NCI-H1417 (cell line): ENCODE measurements around the gene CHST11.
A peak's percentile ranks its signal among the peaks of the same experiment; 100 is the strongest.

Experiments
- DNase-seq, 3 experiments: peaks; one replicate each; lab custom pipeline; 2025; lab: John Stamatoyannopoulos, UW

Gene CHST11

DNA sequence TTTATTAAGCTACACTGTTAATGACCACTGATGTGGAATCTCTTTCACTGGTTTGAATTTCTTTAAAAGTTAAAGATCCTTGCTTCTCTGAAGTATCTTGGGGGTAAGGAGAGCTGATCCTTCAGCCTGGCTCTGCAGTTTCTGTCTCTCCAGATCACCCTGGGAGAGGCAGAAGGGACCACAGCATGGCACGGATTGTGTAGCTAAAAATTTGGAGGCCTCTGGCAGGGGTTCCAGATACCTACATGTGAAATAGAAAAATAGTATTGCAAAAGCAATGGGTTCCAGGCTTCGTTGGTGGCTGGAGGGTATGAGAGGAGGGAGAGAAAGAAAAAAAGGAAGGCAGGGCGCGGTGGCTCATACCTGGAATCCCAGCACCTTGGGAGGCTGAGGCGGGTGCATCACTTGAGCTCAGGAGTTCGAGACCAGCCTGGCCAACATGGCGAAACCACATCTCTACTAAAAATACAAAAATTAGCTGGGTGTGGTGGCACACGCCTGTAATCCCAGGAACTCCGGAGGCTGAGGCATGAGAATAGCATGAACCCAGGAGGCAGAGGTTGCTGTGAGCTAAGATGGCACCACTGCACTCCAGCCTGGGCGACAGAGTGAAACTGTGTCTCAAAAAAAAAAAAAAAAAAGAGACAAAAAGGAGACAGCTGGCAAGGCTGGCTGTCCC, 3.4 kb downstream of the CHST11 start:
- no peak for DNase-seq

DNA sequence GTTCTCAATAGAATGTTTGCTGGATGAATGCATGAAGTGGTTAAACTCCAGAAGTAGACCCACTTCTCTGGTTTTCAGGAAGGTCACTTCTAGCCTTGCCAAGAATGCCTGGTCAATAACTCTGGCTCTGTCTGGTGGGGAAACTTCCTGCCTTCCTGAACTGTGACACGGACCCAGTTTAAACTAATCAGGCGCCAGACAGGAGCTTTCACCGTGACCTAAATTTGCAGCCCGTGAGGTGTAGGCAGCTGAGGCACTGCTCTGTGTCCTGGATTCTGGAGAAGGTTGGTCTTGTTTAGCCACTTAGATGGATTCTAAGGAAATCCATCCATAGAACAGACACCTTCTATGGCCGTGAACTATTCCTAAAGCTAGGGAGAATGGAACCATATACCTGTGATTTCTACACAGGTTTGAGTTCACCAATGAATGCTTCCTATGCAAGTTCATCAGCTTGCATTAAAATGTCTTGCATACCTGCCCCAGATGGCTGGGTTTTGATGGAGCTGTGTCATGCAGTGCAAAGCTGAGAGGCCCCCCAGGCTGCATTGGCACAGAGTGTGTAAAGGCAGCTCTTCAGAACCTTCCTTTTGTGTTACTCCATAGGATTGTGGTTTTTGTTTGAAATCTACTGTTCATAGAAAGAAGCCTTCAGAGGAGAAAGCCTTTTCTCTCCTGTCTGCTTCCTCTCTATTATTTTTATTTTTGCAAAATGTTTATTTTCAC, 4.4 kb downstream of the CHST11 start:
- no peak for DNase-seq

DNA sequence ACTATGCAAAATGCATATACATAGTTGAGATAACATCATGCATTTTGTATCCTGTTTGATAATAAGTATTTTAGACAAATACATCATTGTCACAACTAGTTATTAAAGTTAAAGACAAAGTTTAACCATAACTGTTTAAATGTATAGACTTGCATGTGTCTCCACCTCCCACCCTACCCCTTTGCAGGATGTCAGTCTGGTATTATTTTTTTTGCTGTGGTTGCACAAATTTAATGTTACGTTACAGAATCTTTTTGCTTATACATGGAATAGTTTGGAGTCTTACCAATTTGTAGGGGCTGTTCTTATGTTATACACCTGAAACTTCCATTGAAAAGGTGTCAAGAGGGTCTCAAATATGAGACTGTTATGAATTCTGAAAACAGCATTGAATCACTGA, 5.6 kb downstream of the CHST11 start:
- no peak for DNase-seq

DNA sequence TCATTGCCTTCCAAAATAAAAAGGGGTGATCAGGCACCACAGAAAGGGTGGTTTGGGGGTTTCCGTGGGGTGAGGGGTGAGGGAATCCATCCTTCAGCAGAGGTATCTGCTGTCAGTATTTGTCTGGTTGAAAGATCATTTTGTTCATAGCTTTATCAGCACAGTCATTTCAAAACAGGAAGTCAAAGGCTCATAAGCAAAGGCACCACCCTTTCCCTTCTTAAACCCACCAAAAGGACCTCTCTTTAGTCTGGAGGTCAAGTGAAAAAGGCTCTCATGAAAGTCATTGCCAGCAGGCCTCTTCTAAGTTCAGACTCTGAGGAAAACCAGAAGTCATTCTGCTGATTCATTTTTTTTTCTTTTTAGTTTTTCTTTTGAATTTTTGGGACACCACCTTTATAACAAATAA, 6.2 kb downstream of the CHST11 start:
- DNase-seq, result no peak

DNA sequence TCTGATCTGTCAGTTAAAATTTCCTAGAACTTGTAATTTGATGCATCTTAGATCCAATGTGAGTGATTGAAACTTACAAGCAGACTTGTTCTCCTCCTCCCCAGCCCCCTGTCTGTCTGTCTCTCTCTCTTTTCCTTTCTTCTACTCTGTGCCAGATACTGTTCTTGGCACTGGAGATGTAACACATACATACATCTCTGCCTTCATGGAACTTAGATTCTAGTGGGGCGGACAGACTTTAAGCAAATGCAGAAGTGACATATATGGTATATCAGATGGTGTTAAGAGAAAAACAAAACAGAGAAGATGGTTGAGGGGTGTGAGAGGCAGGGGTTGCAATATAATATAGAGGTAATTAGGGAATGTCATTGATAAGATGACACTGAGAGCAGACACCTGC, 6.6 kb downstream of the CHST11 start:
- no peak for DNase-seq

DNA sequence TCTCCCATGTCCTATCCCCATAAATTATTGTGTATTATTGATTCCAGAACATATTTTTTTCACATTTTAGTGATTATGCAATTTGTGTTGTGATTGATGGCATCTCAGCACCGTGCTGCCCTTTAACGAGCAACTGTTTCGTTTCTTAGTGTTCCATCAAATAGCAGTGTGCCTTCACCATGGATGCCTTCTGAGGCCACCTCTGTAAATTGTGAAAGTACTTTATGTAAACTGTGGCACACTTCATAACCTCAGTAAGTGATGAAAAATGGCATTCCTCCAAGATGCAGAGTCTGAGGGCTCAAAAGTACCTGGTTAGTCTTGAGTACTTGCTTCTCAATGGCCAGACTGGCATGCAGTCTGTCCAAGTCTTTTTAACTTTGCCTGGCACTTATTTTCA, 8.2 kb downstream of the CHST11 start:
- peak in 1 of 3 experiments; percentile 11 for DNase-seq

DNA sequence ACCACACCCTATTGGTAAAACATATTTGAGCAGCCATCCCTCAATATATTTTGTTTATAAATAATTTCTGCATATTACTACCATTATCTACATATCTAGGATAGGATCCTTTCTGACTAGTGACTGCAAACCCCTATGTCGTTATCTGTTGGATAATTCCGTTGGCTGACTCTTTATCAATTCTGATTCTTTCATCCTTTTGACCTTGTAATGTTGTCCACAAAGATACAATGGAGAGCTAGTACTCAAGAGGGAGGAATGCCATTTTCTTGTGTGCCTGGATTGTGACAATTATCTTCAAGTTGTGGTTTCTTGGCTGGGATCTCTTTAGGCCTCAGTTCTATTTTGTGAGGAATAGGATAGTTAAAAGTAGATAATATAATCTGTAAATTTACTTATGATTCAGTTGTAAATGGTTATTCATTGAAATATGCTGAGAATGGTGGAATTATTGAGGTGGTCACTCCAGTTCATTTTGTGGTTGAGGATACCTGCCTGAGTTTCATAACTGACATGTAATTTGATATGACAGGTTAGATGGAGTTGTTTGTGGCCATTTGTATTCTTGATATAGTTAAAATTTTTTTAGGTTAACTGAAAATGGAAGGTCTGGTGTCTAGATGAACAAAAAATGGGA, 10.1 kb downstream of the CHST11 start:
- DNase-seq, result no peak

DNA sequence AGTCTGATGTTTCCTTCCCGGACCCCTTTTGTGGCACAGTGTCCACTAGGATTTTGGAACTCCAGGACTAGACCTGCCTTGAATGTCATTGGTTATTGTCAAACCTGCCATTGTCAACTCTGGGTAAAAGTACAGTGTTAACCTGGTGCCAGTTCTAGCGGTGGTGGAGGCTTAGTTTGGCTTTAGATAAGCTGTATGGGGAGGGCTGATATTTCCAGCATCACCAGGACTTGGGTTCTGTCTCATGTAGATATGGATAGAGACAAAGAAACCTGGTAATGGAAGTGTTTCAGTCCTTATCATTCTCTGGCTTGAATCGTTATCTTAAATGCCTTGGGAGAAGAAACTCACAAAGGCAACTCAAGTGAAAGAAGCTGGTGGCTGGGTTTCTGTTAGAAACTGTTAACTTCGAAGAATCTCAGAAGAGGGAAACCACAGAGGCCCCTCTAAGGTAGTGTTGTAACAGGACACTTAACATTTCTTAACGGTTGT, 10.6 kb downstream of the CHST11 start:
- DNase-seq, result no peak

DNA sequence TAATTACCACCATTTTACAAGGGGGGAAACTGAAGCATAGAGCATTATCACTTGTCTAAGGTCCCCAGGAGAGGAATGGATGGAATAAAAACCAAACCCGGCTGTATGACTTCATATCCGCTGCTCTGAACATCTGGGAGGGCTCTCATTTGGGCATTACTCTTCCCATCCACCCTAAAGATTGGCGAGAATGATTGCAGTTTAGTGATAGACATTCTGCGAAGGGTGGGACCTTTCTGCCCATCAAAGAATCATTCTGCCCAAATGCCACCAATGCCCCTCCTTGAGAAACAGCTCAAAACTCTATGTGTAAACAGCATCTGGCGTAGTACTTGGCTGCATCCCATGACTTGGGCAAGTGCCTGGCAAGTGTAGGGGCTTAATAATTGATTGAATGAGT, 11.6 kb downstream of the CHST11 start:
- no peak for DNase-seq

DNA sequence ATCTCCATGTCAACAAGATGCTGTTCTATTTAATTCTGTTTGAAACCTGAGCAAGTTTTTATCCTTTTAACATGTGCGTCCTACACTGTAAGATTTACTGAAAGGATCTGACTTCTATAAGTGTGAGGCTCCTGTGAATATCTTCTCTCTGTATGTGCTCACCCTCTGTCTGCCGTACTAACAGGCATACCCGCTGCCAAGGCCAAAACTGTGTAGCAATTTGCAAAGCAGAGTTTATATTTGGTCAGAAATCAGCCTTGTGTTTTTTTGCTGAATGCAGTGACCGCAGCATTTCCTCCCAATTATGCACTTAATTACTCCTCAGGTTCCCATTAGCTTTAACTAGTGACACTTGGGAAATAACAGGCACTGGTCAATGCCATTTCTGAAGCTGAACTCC, 12.3 kb downstream of the CHST11 start:
- DNase-seq, result no peak

DNA sequence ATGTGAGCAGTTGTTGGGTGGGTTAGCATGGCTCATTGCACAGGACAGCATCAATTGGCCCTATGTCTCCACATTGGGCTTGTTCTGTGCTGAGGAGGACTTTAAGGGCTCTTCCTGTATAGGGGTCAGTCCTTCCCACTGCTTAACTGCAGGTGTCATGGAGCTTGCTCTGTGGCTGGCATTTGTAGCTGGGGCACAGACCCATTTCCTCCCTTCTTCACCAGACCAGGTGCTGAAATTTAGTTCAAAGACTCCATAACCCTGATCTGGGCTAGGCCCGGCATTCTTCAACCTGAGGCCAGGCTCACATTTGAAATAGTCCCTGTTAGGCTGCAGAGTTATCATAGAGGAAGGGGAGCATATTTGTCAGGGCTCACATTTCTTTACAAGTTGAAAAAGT, 12.8 kb downstream of the CHST11 start:
- DNase-seq, result no peak

DNA sequence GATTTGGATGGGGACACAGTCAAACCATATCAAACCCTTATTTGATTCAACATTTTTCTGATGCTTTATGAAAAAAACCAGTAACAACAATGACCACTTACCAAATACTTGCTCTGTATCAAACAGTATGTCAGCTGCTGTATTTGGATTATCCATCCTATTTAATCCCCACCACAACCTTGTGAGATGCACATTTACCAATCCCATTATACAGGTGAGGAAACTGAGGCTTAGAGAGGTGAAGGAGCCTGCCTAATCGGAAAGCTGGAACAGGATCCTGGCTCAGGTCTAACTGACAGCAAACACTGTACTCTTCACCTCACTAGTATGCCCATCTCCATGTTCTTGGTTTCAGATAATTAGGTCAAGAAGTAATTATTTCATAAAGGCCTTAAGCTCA, 13.8 kb downstream of the CHST11 start:
- DNase-seq, result no peak

DNA sequence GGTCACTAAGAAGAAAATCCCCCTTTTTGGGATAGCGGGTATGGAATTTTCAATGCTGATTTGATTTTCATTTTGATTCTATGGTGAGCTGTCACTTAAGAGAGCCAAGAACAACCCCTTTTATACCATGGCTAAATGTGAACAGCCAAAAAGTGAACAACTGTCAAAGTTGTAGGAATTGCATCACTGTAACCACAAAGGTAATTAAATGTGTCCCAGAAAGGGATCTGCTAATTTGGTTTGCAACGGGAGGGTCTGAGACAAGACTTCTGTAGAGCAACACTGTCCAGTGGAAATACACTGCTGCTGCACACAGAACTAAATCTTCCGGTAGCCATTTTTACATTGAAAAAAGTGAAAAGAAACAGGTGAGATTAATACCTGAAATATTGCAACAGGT, 14.6 kb downstream of the CHST11 start:
- no peak for DNase-seq

DNA sequence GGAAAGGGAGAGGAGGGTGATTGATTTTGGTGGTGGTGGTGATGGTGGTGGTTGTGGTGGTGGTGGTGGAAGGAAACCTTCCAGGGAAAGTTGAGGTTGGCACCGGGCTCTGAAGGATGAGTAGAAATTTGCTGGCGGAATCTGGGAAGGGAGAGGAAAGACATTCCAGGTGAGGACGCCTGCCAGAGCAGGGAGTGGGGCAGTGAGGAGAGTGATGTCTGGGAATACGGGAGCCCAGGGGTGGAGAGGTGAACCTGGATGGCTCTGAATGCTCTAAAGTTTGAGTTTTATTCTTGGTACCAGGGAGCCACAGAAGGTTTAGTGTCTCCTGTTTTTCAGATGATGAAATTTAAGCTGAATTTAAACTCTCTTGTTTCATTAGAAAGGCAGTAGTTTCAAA, 16.0 kb downstream of the CHST11 start:
- DNase-seq, result no peak

DNA sequence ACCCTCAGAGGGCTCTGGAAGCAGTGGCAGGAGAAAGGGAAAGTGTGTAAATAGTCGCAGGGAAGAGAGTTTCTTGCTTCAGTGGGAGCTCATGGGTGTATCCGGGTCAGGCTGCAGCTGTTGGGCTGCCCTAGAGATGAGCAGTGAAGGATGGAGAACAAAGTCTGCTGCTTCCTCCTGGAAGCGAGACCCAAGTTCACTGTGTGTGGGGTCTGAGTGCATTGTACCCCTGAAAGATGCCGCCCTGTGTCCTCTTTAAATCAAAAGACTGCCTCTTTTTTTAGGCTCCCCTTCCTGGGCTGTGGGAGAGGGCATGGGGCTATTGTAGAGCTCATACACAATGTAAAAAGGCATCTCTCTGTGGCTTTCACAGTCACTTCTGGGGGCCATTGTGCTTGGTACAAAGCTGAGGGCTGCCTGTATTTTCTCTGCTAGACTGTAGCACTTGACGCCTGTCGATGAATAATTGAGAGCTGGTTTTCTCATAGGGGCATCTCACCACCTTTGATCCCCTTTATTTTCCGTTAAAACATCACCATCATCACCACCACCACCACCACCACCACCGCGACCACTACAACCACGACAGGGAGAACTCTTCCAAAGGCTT, 16.7 kb downstream of the CHST11 start:
- DNase-seq, result no peak

DNA sequence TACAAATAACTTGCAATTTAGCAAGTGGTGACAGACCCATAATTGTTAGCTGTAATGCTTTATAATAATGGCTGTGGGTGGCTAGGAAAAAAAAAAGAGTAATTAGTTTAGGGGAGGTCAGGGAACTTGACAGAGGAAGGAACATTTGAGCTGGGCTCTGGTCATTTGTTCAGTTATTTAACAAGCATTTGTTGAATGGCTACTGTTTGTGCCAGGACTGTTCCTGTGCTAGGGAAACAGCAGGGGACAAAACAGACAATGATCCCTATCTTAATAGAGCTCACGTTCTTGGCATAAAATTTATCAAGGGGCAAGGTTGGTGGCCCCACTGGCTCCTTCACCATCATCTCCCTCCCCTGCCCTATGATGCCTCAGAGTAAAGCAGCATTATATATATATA, 18.5 kb downstream of the CHST11 start:
- DNase-seq, result peak in 2 of 3 experiments; percentile 44 to 84

DNA sequence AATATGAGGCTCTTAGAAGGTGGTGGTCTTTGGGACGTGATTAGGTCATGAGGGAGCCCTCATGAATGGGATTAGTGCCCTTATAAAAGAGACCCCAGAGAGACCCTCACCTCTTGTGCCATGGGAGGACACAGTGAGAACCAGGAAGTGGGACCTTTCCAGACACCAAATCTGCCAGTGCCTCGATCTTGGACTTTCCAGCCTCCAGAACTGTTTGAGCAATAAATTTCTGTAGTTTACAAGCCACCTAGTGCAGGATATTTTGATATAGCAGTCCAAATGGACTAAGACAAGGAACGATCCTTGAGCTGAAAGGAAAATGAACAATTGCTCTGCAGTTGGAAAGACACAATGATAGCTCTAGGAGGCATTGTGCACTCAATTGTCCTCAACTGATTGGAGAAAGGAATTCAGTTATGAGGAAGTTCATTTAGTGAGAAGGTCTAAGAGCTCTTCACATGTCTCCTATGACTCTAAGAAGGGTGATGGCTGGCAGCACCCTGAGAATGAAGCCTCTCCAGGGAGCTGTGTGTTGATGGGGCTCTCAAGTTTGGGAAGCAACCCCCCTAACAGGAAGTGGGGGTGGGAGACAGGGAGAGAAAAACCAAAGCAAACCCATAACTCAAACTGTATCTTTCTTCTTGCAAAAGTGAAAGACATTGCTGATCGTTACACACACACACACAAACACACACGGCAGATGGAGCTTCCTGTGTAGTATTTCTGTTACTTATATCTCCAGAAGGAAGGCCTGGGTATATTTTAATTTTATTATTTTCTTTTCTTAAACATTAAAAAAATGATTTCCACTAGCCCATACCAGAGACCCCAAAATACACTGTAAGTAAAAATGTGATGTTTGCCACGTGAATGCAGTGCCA, 21.0 kb downstream of the CHST11 start:
- DNase-seq, result no peak

DNA sequence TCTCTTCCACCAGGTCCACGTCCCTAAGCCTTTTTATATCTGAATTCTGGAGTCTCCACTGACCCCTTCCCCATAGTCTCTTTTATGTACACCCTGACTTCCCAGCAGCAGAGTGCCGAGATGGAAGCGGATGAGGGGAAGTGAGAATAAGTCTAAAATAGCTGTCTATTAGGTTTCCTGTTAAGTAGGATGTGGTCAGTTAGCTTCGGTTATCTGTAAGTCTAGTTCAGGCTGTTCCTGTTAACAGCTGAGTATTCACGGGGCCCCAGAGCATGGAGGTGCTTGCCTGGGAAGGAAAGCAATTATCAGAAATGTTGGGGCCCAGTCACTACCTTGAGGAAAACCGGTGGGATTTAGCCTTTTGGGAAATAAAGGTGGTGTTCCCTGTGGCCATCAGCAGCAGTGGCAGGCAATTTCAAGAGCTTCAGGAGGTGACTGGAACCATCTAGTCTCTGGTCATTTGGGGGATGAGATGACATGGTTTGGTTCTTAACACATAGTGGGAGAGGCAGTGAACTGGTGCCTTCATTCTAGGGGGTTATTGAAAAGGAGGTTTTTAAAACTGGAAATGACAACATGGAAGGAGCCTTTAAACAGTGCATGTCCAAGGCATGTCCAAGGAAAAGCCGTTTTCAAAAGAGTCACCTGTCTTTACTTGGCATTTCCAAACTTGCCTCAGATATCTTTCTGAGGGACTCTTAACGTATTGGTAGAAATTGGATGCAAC, 21.8 kb downstream of the CHST11 start:
- no peak for DNase-seq

DNA sequence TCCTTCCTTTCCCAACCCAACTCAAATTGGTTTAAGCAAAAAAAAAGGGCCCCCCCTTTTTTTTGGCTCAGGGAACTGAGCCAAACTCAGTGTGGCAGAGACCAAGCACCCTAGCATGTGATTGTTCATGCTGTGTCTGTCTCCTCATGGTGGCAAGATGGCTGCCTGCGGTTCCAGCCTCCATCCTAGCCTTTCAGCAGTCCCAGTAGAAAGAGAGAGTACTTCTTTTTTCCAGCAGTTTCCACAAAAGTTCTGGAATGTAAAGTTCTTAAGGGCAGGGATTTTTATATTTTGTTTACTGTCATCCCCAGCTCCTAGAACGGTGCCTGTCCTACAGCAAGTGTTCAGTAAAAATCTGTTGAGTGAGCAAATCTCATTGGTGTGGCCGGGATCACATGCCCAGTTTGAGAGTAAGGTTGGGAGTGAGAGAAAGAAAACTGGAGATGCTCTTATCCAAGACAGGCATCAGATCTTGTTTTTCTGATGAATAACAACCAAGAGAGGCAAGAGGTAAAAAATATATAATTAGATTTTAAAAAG, 22.4 kb downstream of the CHST11 start:
- DNase-seq, result no peak

DNA sequence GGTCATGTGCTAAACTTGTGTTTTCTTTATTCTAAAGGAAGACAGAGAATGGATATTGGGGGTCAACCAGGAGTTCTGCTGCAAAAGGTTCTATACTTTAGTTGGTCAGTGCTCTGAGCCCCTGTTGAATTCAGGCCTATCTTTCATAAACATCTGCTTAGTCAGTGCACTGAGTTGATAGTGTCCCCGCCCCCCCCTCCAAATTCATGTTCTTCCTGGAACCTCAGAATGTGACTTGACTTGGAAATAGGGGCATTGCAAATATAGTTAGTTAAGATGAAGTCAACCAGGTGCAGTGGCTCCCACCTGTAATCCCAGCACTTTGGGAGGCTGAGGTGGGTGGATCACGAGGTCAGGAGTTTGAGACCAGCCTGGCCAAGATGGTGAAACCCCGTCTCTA, 23.3 kb downstream of the CHST11 start:
- DNase-seq, result no peak
